Stomach (tissue), 9 donors: Measurements from ENCODE around the gene HIGD1B. TPM values are rescaled to one million over a fixed set of nuclear protein-coding genes. Genes with fewer than 3 reads are reported as not detected.

ENCODE experiments used
- DNase-seq, 2 donors: peaks; one replicate each; pipeline versions ENCODE4 v3.0.0 to v3.0.0-alpha.2; 2013 to 2019
- H3K27ac ChIP-seq, 5 donors: fragments of 200-600 bp in 4 of 5; sonication (generic) in 4 of 5; one replicate each; pipeline ENCODE4 v1.5.1; 2013 to 2019; ENCODE audit warnings: mild to moderate bottlenecking in 1 of 5, moderate library complexity in 1 of 5
- H3K27me3 ChIP-seq, 3 donors: fragments of 200-600 bp; sonication (generic); one replicate each; pipeline ENCODE4 v1.5.1; 2017 to 2019; ENCODE audit warnings: mixed run types in 1 of 3
- H3K36me3 ChIP-seq, 4 donors: fragments of 200-600 bp; sonication (generic); 1 replicate in 3 of 4; 2 replicates in 1 of 4; pipeline ENCODE4 v1.5.1; 2016 to 2019
- H3K4me1 ChIP-seq, 4 donors: fragments of 200-600 bp; sonication (generic); one replicate each; pipeline ENCODE4 v1.5.1; 2016 to 2019
- H3K4me3 ChIP-seq, 4 donors: fragments of 200-600 bp; sonication (generic) in 3 of 4; one replicate each; pipeline ENCODE4 v1.5.1; 2016 to 2019; ENCODE audit warnings: mild to moderate bottlenecking in 1 of 4
- H3K9me3 ChIP-seq, 4 donors: fragments of 200-600 bp; sonication (generic); one replicate each; pipeline ENCODE4 v1.5.1; 2016 to 2019
- CTCF ChIP-seq, 7 experiments: fragments of 450-650 bp in 4 of 7; fragments of 200-600 bp in 3 of 7; sonication (generic) in 3 of 7; IDR thresholded peaks; one replicate each; pipeline ENCODE4 v1.5.1; 2016 to 2019; ENCODE audit warnings: antibody characterized with exemption in 7 of 7, control low read depth in 2 of 7, mild to moderate bottlenecking in 1 of 7
- EP300 ChIP-seq: sonication (generic); formaldehyde crosslinking; IDR thresholded peaks from one replicate; pipeline ENCODE4 v1.6.1; 2017; ENCODE audit warnings: antibody characterized with exemption
- POLR2A ChIP-seq, 4 donors: fragments of 450-650 bp; IDR thresholded peaks; one replicate each; pipeline ENCODE4 v1.6.1; 2016; ENCODE audit warnings: antibody characterized with exemption in 4 of 4, control low read depth in 2 of 4, mild to moderate bottlenecking in 1 of 4, moderate library complexity in 1 of 4
- POLR2AphosphoS5 ChIP-seq, 3 donors: sonication (generic); formaldehyde crosslinking; IDR thresholded peaks; one replicate each; pipeline ENCODE4 v1.6.1; 2016; ENCODE audit warnings: antibody characterized with exemption in 3 of 3
- WGBS, 5 donors: extraction: QIAGEN DNeasy Blood & Tissue Kit in 3 of 5; methylation state at CpG; one replicate each; pipeline versions ENCODE4 v1.1.5 to v1.1.7; 2013 to 2018; 5-methylcytosine and 5-hydroxymethylcytosine counted together
- intact Hi-C: fragments of 100-400 bp; cut with DNase I; formaldehyde crosslinking; loops from one replicate; pipeline ENCODE4 v1.15.1; 2023; ENCODE audit warnings: low total_unique reads
- polyA plus RNA-seq, 3 donors: library from polyadenylated mRNA; stranded (reverse); fragments of 200-250 nt; gene quantifications; one replicate each; pipeline ENCODE4 v1.2.3, GENCODE V29; 2013
- small RNA-seq, 4 donors: library from RNA; depleted of rRNA; stranded (forward); fragments of <200 nt; gene quantifications; one replicate each; pipeline ENCODE3, GENCODE V24; 2016
- total RNA-seq, 5 donors: library from RNA; depleted of rRNA; stranded (reverse); fragments of >200 nt; gene quantifications; one replicate each; pipeline versions ENCODE4 v1.1.0 to v1.2.3, GENCODE V29; 2014 to 2016
- donor health status: healthy with polysubstance abuse.
- donor health status: Bipolar disorder and iron deficiency.
- donor health status: healthy.

The HIGD1B gene
- total and polyA plus RNA-seq, 8 donors: 0.92 to 5.4 (median 2.3) TPM; not detected in 4

- intact Hi-C loops: no loop called here
- TF ChIP-seq POLR2A (IDR thresholded peaks at IDR 0.05) (no peak), CTCF (IDR thresholded peaks at IDR 0.05) (no peak), POLR2AphosphoS5 (IDR thresholded peaks at IDR 0.05) (no peak)
Observed at GRCh38 chr17:44892250-44892649, 44.6 kb downstream of the HIGD1B start.

GRCh38 chr17:44894642-44895041 lies 47.0 kb downstream of the HIGD1B start:
- WGBS, 5 donors: 92 to 99% (median 96%) methylated on average over 4 of the region's 4 CpGs
- DNase-seq: no peak
- Histone ChIP-seq H3K9me3 (no peaks in the 10 kb centered on the region), H3K36me3 (peaks cover 19 to 58% (median 53%) of the 10 kb centered on the region in 4 donors), H3K4me3 (no peak overlapping the region), H3K4me1 (peaks cover 13 to 47% (median 30%) of the 10 kb centered on the region in 4 donors), H3K27ac (no peak overlapping the region), H3K27me3 (no peaks in the 10 kb centered on the region)
- TF ChIP-seq POLR2AphosphoS5 (IDR thresholded peaks at IDR 0.05) (no peak), POLR2A (IDR thresholded peaks at IDR 0.05) (no peak), CTCF (IDR thresholded peaks at IDR 0.05) (no peak), EP300 (no peak)
- intact Hi-C loops: no loop called here

More at GRCh38 chr17:44892250-44892649, 44.6 kb downstream of the HIGD1B start:
- H3K27me3 ChIP-seq: no peaks in the 10 kb centered on the region
- no peak overlapping the region for H3K4me3 ChIP-seq
- peaks cover 0 to 41% (median 21%) of the 10 kb centered on the region in 4 donors for H3K4me1 ChIP-seq
- no peaks in the 10 kb centered on the region for H3K9me3 ChIP-seq
- peaks cover 19 to 80% (median 63%) of the 10 kb centered on the region in 4 donors for H3K36me3 ChIP-seq
- DNase-seq: no peak
- no peak overlapping the region for H3K27ac ChIP-seq

- WGBS, 5 donors: 0 to 2% (median 0%) methylated on average over 7 of the region's 7 CpGs
- Histone ChIP-seq H3K4me1 (peaks cover 28 to 55% (median 40%) of the 10 kb centered on the region in 4 donors), H3K9me3 (no peaks in the 10 kb centered on the region), H3K27ac (peak overlapping the region; percentile 89 to 97 (median 93)), H3K4me3 (peak overlapping the region; percentile 63 to 94 (median 84)), H3K36me3 (peaks cover 6 to 24% (median 20%) of the 10 kb centered on the region in 4 donors), H3K27me3 (no peaks in the 10 kb centered on the region)
- TF ChIP-seq POLR2AphosphoS5 (IDR thresholded peaks at IDR 0.05) (no peak), EP300 (no peak), POLR2A (IDR thresholded peaks at IDR 0.05) (no peak), CTCF (IDR thresholded peaks at IDR 0.05) (no peak)
- intact Hi-C loops: no loop called here
- no peak for DNase-seq
Observed at GRCh38 chr17:44898768-44899073, 51.0 kb downstream of the HIGD1B start.

GRCh38 chr17:44899074-44899782 lies 51.5 kb downstream of the HIGD1B start, which contains the start of gene EFTUD2:
Gene EFTUD2 (minus strand): TSS chr17:44899445. CDS start chr17:44894521, 4,924 bp downstream.
- Histone ChIP-seq H3K4me3 (peak within 1 kb of the TSS; percentile 63 to 94 (median 84)), H3K27ac (peak within 1 kb of the TSS; percentile 89 to 97 (median 93)), H3K36me3 (peaks cover under 1 to 19% (median 15%) of the 10 kb centered on the region in 4 donors), H3K27me3 (no peaks in the 10 kb centered on the region), H3K9me3 (no peaks in the 10 kb centered on the region), H3K4me1 (peaks cover 28 to 55% (median 40%) of the 10 kb centered on the region in 4 donors)
- WGBS, 5 donors: 0% methylated on average over 39 to 54 of the region's 54 CpGs
- DNase-seq: peak; percentile 92 to 98
- intact Hi-C loops: no loop called here
- TF ChIP-seq EP300 (no peak), POLR2A (IDR thresholded peaks at IDR 0.05) (peak in 1 of 4 donors; percentile 16), POLR2AphosphoS5 (IDR thresholded peaks at IDR 0.05) (peak; percentile 65 to 92 (median 72)), CTCF (IDR thresholded peaks at IDR 0.05) (peak in 1 of 7 experiments; percentile 36)

Small RNAs within 50 kb of the gene (small RNA-seq; reads per million reads assigned to genes)
- 0 reads per million in 4 donors for gene RN7SL405P

Other genes starting within 250 kb of the HIGD1B start
- gene MEIOC, start 191.4 kb upstream of the HIGD1B start, total RNA-seq: not detected
- under 1 TPM in 1 of 3 donors, not detected in 2; 0.03 TPM for gene MEIOC, start 191.4 kb upstream of the HIGD1B start, polyA plus RNA-seq
- 10 to 100 TPM in 2 of 5 donors, 1 to 10 TPM in 3; 1.8 to 29.7 (median 7.5) TPM for gene CCDC43, start 158.1 kb upstream of the HIGD1B start, total RNA-seq
- 10 to 100 TPM in 2 of 3 donors, 1 to 10 TPM in 1; 9.7 to 19.2 (median 13.3) TPM for gene CCDC43, start 158.1 kb upstream of the HIGD1B start, polyA plus RNA-seq
- 1 to 10 TPM in 4 of 5 donors, not detected in 1; 1.7 to 5.0 (median 3.3) TPM for gene DBF4B, start 139.2 kb upstream of the HIGD1B start, total RNA-seq
- 1 to 10 TPM in 2 of 3 donors, under 1 TPM in 1; 0.76 to 2.8 (median 2.2) TPM for gene DBF4B, start 139.2 kb upstream of the HIGD1B start, polyA plus RNA-seq
- gene ADAM11, start 88.9 kb upstream of the HIGD1B start, total RNA-seq: 10 to 100 TPM in 1 of 5 donors, 1 to 10 TPM in 1, under 1 TPM in 1, not detected in 2; 0.73 to 57.6 (median 1.7) TPM
- under 1 TPM in 2 of 3 donors, not detected in 1; 0.19 to 0.35 TPM for gene ADAM11, start 88.9 kb upstream of the HIGD1B start, polyA plus RNA-seq
- gene GJC1, start 17.6 kb upstream of the HIGD1B start, total RNA-seq: 10 to 100 TPM in 4 of 5 donors, 1 to 10 TPM in 1; 9.7 to 53.1 (median 35.6) TPM
- gene GJC1, start 17.6 kb upstream of the HIGD1B start, polyA plus RNA-seq: 1 to 10 TPM in 1 of 3 donors, under 1 TPM in 2; 0.31 to 3.5 (median 0.62) TPM
- gene EFTUD2, start 51.6 kb downstream of the HIGD1B start, total RNA-seq: 100 to 1,000 TPM in 3 of 5 donors, 10 to 100 TPM in 2; 70.1 to 176 (median 111) TPM
- gene EFTUD2, start 51.6 kb downstream of the HIGD1B start, polyA plus RNA-seq: 10 to 100 TPM; 15.9 to 28.6 (median 21.2) TPM
- 1 to 10 TPM in 1 of 5 donors, not detected in 4; 9.7 TPM for gene GFAP, start 67.6 kb downstream of the HIGD1B start, total RNA-seq
- 1 to 10 TPM in 1 of 3 donors, under 1 TPM in 2; 0.15 to 1.4 (median 0.23) TPM for gene GFAP, start 67.6 kb downstream of the HIGD1B start, polyA plus RNA-seq
- gene KIF18B, start 99.9 kb downstream of the HIGD1B start, total RNA-seq: 10 to 100 TPM in 1 of 5 donors, 1 to 10 TPM in 1, under 1 TPM in 2, not detected in 1; 0.58 to 12.2 (median 2.0) TPM
- gene KIF18B, start 99.9 kb downstream of the HIGD1B start, polyA plus RNA-seq: 1 to 10 TPM in 2 of 3 donors, under 1 TPM in 1; 0.15 to 2.2 (median 1.2) TPM
- gene C1QL1, start 120.4 kb downstream of the HIGD1B start, total RNA-seq: 10 to 100 TPM in 2 of 5 donors, 1 to 10 TPM in 2, not detected in 1; 2.2 to 16.3 (median 8.1) TPM
- gene C1QL1, start 120.4 kb downstream of the HIGD1B start, polyA plus RNA-seq: 1 to 10 TPM; 2.9 to 8.6 (median 5.2) TPM
- gene DCAKD, start 203.7 kb downstream of the HIGD1B start, total RNA-seq: 10 to 100 TPM in 3 of 5 donors, 1 to 10 TPM in 2; 2.3 to 22.9 (median 14.9) TPM
- gene DCAKD, start 203.7 kb downstream of the HIGD1B start, polyA plus RNA-seq: 10 to 100 TPM in 2 of 3 donors, 1 to 10 TPM in 1; 9.5 to 17.2 (median 11.5) TPM
- 100 to 1,000 TPM in 2 of 5 donors, 10 to 100 TPM in 3; 30.1 to 229 (median 74.0) TPM for gene NMT1, start 213.4 kb downstream of the HIGD1B start, total RNA-seq
- 100 to 1,000 TPM in 1 of 3 donors, 10 to 100 TPM in 2; 23.3 to 230 (median 49.7) TPM for gene NMT1, start 213.4 kb downstream of the HIGD1B start, polyA plus RNA-seq